Natural killer cell (primary cell): ENCODE results near the gene ZNF22. TPM values are rescaled to one million over a fixed set of nuclear protein-coding genes. Genes with fewer than 3 reads are reported as not detected.

Experiments
- ATAC-seq, 3 donors: fragments of 150-1000 bp in 2 of 3; fragments of 200-7000 bp in 1 of 3; cut with Tn5 transposase; 1 replicate in 1 of 3; 2 replicates in 2 of 3; pipeline ENCODE4 v1.10.0; 2021; ENCODE audit warnings: mild to moderate bottlenecking in 2 of 3, moderate library complexity in 2 of 3
- DNase-seq, 2 donors: peaks; one replicate each; pipeline versions ENCODE4 v3.0.0 to v3.0.0-alpha.2; 2013 to 2021; ENCODE audit warnings: mixed read lengths in 1 of 2
- H3K27ac ChIP-seq: one replicate; pipeline ENCODE4 v1.5.1; 2013; ENCODE audit warnings: mild to moderate bottlenecking, low read length
- H3K27me3 ChIP-seq: one replicate; pipeline ENCODE4 v1.6.1; 2013; ENCODE audit warnings: low read length; ENCODE audit not compliant: control insufficient read depth, insufficient read depth
- H3K36me3 ChIP-seq: one replicate; pipeline ENCODE4 v1.6.1; 2013; ENCODE audit warnings: low read length; ENCODE audit not compliant: control insufficient read depth, insufficient read depth
- H3K4me1 ChIP-seq: one replicate; pipeline ENCODE4 v1.6.1; 2013; ENCODE audit warnings: low read length; ENCODE audit not compliant: control insufficient read depth, insufficient read depth
- H3K4me3 ChIP-seq: one replicate; pipeline ENCODE4 v1.5.1; 2013; ENCODE audit warnings: low read length
- H3K9me3 ChIP-seq: one replicate; pipeline ENCODE4 v1.6.1; 2013; ENCODE audit warnings: low read length; ENCODE audit not compliant: control insufficient read depth, insufficient read depth
- H3K27ac Mint-ChIP-seq, 2 donors: one replicate each; pipeline ENCODE4 v1.8.0; 2022; ENCODE audit warnings: mild to moderate bottlenecking in 2 of 2, mixed read lengths in 2 of 2, moderate library complexity in 1 of 2
- H3K27me3 Mint-ChIP-seq, 2 donors: one replicate each; pipeline ENCODE4 v1.8.0; 2022; ENCODE audit warnings: low read depth in 2 of 2, mixed read lengths in 2 of 2
- H3K36me3 Mint-ChIP-seq: one replicate; pipeline ENCODE4 v1.8.0; 2022; ENCODE audit warnings: mixed read lengths
- H3K4me1 Mint-ChIP-seq, 2 donors: one replicate each; pipeline ENCODE4 v1.8.0; 2022; ENCODE audit warnings: mixed read lengths in 2 of 2
- H3K4me3 Mint-ChIP-seq: one replicate; pipeline ENCODE4 v1.8.0; 2022; ENCODE audit warnings: mild to moderate bottlenecking, moderate library complexity, mixed read lengths
- H3K9me3 Mint-ChIP-seq, 2 donors: one replicate each; pipeline ENCODE4 v1.8.0; 2022; ENCODE audit warnings: mixed read lengths in 2 of 2
- WGBS: methylation state at CpG from one replicate; pipeline ENCODE4 v1.1.7; 2013; ENCODE audit warnings: missing lambda C conversion rate; ENCODE audit not compliant: insufficient coverage; 5-methylcytosine and 5-hydroxymethylcytosine counted together
- intact Hi-C: fragments of 100-400 bp; cut with micrococcal nuclease; formaldehyde crosslinking; loops from one replicate; pipeline ENCODE4 v1.14.2; 2022
- total RNA-seq, 4 donors: library from RNA; stranded (reverse); fragments of 120-200 nt in 1 of 4; gene quantifications; one replicate each; pipeline versions ENCODE4 v1.2.3 to v1.2.4, GENCODE V29; 2013 to 2022
- TF ChIP-seq, protein P1 (sequence below): fragments of 200-600 bp; IDR thresholded peaks from one replicate; pipeline ENCODE4 v1.8.0; 2022; ENCODE audit warnings: antibody characterized with exemption

ZNF22 gene
- total RNA-seq, 3 donors from 2014 or later (not counting 1 experiment from before 2014, with no cell fraction given): 24.2 to 31.8 (median 25.0) TPM

DNA sequence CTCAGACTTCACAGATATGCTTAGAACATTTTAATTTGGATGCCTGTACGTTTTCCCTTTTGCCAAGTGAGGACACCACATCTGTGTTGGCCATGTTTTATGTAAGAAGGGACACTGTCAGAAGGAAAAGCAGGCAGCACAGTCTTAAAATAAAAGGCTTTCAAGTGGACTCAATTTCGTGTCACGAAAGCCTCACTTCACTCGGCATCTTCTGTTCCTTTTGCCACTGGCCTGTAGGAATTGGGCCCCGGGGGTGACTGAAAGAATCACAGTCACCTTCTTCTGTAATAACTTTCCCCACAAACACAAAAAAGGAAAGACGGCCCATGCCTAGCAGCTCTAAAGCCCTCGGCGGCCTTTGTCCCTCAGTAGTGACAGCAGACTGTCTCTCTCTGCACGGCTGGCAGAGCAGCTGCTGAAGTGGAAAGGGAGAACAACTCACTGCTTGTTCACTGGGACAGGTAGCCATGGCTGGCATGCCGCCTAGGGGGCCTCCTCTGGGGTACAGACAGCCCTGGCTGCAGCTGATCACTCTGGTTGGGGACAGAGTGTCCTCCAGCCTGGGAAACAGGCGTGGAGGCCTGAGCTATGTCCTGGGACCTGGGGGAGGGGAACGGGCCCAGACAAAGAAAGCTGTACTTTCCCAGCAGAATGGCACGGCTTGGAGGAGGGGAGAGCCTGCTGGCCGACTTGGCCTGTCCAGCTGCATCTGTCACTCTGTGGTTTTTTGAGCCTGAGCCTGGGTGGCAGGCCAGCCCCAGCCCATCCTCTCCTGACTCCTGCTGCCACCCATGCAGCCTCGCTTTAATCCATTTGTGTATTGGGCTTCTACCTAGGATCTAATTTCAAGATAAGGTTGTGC, 36.7 kb upstream of the ZNF22 start:
- no peaks in the 10 kb centered on the region for H3K27me3 ChIP-seq
- intact Hi-C loops: no loop called here
- Mint-ChIP-seq H3K4me3 (peak overlapping the region; percentile 72), H3K4me1 (peaks cover 74 to 87% of the 10 kb centered on the region in 2 donors), H3K27me3 (no peaks in the 10 kb centered on the region), H3K9me3 (no peaks in the 10 kb centered on the region), H3K27ac (peak overlapping the region; percentile 75 to 92), H3K36me3 (no peaks in the 10 kb centered on the region)
- TF ChIP-seq, protein P1, sequence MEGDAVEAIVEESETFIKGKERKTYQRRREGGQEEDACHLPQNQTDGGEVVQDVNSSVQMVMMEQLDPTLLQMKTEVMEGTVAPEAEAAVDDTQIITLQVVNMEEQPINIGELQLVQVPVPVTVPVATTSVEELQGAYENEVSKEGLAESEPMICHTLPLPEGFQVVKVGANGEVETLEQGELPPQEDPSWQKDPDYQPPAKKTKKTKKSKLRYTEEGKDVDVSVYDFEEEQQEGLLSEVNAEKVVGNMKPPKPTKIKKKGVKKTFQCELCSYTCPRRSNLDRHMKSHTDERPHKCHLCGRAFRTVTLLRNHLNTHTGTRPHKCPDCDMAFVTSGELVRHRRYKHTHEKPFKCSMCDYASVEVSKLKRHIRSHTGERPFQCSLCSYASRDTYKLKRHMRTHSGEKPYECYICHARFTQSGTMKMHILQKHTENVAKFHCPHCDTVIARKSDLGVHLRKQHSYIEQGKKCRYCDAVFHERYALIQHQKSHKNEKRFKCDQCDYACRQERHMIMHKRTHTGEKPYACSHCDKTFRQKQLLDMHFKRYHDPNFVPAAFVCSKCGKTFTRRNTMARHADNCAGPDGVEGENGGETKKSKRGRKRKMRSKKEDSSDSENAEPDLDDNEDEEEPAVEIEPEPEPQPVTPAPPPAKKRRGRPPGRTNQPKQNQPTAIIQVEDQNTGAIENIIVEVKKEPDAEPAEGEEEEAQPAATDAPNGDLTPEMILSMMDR: no peak
- H3K27ac ChIP-seq: peak overlapping the region; percentile 11
- WGBS: 71% methylated on average over 15 of the region's 15 CpGs
- ATAC-seq: no peak
- peaks cover 83% of the 10 kb centered on the region for H3K4me1 ChIP-seq
- no peak overlapping the region for H3K4me3 ChIP-seq
- DNase-seq: no peak
- H3K36me3 ChIP-seq: no peaks in the 10 kb centered on the region
- no peaks in the 10 kb centered on the region for H3K9me3 ChIP-seq

DNA sequence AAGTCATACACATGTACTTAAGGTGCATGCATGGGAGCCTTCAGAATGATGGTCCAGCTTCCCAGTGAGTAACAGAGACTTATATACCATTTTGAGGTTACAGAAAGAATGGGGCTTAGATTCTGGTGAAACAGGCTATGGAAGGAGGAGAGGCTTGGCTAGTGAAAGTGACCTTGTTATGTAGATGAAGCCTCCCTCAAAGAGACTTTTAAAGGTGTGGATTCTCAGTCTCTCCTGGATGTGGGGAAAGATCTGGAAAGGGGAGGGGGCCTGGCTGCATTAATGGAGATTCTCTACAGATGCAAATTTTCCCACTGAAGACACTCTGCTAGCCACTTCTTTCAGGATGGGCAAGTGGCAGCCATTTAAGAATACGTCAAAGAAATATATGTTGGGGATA, 35.6 kb upstream of the ZNF22 start:
- ATAC-seq (no peak), DNase-seq (no peak)
- peaks cover 85 to 98% of the 10 kb centered on the region in 2 donors for H3K4me1 Mint-ChIP-seq

DNA sequence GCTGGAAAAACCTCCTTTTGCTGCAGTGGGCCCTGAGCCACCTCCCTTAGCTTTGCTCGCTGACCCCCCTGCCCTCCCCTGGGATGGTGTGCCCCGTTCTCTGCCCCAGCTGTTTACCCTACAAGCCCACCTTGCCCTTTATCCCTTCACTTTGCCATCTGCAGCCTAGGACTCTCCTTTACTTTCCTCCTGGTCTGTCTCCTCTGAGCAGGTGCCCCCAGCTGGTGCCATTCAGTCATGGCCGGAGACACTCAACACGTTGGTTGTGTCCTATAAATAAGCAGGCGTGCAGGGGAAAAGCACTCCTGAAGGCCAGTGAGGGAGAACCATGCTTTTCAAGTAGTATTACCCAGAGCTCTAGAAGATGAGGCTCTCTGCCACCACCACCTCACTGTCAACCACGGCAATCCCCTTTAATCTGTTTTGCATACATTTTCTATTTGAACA, 35.0 kb upstream of the ZNF22 start:
- no peaks in the 10 kb centered on the region for H3K9me3 ChIP-seq
- Mint-ChIP-seq H3K27ac (peak overlapping the region; percentile 75 to 92), H3K4me1 (peaks cover 81 to 98% of the 10 kb centered on the region in 2 donors), H3K9me3 (no peaks in the 10 kb centered on the region), H3K27me3 (no peaks in the 10 kb centered on the region), H3K4me3 (peak overlapping the region; percentile 71), H3K36me3 (no peaks in the 10 kb centered on the region)
- no peak for ATAC-seq
- 73% methylated on average over 6 of the region's 6 CpGs for WGBS
- no peak overlapping the region for H3K27ac ChIP-seq
- intact Hi-C loops: no loop called here
- no peak for DNase-seq
- no peaks in the 10 kb centered on the region for H3K27me3 ChIP-seq
- H3K36me3 ChIP-seq: no peaks in the 10 kb centered on the region
- H3K4me3 ChIP-seq: no peak overlapping the region
- peaks cover 87% of the 10 kb centered on the region for H3K4me1 ChIP-seq
- TF ChIP-seq, protein P1: no peak

More for the DNA sequence above, 35.6 kb upstream of the ZNF22 start:
- Histone ChIP-seq H3K27me3 (no peaks in the 10 kb centered on the region), H3K4me3 (no peak overlapping the region), H3K36me3 (no peaks in the 10 kb centered on the region), H3K9me3 (no peaks in the 10 kb centered on the region), H3K27ac (no peak overlapping the region), H3K4me1 (peaks cover 87% of the 10 kb centered on the region)
- Mint-ChIP-seq H3K9me3 (no peaks in the 10 kb centered on the region), H3K27me3 (no peaks in the 10 kb centered on the region), H3K27ac (peak overlapping the region; percentile 75 to 92), H3K36me3 (no peaks in the 10 kb centered on the region), H3K4me3 (peak overlapping the region; percentile 48)
- TF ChIP-seq, protein P1: no peak
- WGBS: 80% methylated on average over 1 of the region's 1 CpG
- intact Hi-C loops: no loop called here
